Ureter (tissue), 1 donor: ENCODE results near the gene PHF23. TPM values are rescaled to one million over a fixed set of nuclear protein-coding genes. Genes with fewer than 3 reads are reported as not detected.

ENCODE experiments used
- DNase-seq: peaks from one replicate; pipeline ENCODE4 v3.0.0-alpha.2; 2020; ENCODE audit warnings: low spot score
- total RNA-seq: library from RNA; stranded (reverse); gene quantifications from one replicate; pipeline ENCODE4 v1.2.4, GENCODE V29; 2023
- donor health status: DM: yes; HTN: yes; CAD: no.

Gene PHF23
- total RNA-seq: 37.6 TPM

DNA sequence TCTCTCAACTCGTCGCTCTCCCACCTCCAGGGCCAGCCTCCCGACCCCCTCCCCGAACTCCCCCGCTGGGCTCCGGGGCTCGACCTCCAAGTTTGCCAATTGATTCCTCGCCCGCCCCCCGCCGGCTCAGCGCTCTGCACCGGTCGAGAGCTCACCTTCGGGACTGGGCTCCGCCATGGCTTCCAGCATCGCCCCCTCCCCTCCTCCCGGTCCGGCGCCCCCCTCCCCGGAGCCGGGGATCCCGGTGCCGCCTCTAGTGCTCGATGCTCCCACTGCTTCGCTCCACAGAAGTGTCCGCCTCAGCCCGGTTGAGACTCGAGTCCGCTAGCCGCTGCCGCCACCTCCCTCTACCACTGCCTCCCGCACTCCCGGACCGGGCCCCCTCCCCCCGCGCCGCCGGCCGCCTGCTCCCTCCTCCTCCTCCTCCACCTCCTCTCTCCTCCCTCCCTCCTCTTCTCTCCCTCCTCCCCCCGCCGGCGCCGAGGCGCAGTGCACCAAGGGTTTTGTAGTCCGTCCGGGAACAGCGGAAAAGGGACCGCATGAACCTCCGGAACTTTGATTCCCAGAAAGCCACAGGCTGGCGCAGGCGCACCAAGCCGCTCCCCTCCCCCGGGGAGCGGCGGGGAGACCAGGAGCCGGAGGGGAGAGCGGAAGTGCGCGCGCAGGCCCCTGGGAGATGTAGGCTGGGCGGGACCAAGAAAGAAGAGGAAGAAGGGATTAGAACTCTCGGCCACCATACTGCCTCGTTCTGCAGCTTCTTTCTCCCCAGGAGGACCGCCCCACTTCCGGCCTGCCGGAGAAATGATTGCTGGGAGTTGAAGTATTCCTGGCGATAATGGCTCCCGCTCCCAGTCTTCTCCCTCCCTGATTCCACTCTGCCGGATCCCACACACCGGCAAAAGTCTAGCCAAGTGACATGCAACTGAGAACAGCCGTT lies at the start of gene PHF23:
TSS of gene PHF23 (minus strand) at position 367 of the 937 bp plus-strand sequence. CDS start at position 189, 178 bp downstream.
- DNase-seq: peak; percentile 100

DNA sequence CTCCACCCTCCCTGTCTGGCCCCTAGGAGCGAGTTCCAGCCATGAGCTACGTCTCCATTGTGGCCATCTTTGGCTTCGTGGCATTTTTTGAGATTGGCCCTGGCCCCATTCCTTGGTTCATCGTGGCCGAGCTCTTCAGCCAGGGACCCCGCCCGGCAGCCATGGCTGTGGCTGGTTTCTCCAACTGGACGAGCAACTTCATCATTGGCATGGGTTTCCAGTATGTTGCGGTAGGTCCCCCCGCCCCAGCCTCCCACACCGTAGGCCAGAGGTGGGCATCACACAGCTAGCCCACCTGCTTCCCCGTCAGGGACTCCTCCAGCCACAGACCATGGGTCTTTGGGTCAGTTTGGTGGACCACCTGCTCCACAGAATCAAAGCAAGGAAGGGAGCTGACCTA lies 46.4 kb upstream of the PHF23 start:
- no peak for DNase-seq

DNA sequence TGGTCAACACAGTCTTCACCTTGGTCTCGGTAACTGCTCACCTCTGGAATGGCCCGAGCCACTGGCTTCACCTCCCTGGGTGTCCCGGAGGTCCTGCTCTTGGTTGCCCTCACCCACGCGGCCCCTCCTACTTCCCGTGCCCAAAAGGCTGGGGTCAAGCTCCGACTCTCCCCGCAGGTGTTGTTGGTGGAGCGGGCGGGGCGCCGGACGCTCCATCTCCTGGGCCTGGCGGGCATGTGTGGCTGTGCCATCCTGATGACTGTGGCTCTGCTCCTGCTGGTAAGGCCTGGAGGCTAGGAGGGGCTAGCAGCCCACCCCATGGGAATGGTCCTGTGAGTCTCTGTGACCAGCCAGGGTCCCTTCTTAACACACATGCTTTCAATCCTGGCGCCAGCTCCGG lies 45.7 kb upstream of the PHF23 start:
- no peak for DNase-seq

DNA sequence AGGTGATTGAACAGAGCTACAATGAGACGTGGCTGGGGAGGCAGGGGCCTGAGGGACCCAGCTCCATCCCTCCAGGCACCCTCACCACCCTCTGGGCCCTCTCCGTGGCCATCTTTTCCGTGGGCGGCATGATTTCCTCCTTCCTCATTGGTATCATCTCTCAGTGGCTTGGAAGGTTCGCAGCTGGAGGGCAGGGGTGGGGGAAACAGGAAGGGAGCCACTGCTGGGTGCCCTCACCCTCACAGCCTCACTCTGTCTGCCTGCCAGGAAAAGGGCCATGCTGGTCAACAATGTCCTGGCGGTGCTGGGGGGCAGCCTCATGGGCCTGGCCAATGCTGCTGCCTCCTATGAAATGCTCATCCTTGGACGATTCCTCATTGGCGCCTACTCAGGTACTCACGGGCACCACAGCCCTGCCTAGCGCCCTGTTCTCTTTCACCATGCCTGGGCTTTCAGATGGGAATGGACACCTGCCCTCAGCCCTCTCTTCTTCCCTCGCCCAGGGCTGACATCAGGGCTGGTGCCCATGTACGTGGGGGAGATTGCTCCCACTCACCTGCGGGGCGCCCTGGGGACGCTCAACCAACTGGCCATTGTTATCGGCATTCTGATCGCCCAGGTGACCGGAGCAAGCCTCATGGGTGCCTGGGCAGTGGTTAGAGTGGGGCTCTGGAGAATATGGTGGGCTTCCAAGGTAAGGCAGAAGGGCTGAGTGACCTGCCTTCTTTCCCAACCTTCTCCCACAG lies 44.4 kb upstream of the PHF23 start:
- DNase-seq: no peak

DNA sequence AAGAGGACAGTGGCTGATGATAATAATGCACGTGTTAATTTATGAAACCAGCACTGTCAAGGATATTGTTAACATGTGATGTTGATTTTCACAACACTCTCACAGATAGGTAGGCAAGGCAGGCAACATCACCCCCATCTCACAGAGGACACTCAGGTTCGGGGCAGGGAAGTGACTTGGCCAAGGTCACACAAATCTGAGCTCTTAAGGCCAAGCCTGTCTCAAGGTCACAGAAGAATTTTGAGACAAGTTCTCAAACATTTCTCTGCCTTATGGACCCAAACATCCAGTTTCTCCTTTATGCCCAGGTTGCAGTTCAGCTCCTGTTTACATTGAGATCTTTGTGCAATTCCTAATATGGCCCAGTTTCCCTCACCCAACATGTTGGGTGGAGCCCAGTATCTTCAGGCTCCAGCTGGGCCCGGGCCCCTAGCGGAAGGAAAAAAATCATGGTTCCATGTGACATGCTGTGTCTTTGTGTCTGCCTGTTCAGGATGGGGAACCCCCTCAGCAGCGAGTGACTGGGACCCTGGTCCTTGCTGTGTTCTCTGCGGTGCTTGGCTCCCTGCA lies 43.6 kb upstream of the PHF23 start:
- no peak for DNase-seq

DNA sequence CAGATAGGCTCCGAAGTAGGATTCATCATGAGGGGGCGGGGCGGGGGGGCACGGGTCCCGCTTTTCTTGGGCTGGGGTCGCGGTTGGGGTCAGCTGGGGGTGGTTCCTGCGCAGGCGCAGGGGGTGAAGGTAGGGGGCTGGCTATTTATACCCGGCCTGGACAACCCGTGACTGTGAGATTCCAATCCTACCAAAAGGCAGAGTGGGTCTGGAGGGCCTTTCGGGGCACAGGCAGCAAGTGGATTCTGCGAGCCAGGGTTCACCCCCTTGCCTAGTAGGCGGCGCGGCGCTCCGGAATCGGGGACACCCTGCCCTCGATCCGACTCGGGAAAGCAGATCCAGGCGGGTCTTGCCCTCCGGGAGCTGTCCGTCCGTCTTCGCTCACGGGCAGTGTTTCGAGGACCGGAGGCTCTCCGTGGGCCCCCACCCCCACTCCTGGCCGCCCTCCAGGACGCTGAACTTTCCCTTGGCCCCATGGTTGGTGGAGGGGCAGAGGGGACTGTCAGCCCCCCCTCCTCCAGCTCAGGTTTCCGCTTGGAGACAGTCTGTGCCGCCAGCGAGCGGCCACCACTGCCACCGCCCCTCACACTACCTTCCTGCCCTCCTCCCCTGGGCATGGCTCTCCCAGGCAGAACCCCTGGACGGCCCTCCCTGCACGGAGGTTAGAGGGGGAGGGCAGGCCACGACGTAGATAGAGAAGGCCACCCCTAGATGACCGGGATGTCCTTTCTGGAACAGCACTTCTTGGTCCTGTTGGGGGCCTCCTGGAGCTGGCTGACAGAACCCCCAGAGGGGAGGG lies 42.9 kb upstream of the PHF23 start:
- peak; percentile 68 for DNase-seq

DNA sequence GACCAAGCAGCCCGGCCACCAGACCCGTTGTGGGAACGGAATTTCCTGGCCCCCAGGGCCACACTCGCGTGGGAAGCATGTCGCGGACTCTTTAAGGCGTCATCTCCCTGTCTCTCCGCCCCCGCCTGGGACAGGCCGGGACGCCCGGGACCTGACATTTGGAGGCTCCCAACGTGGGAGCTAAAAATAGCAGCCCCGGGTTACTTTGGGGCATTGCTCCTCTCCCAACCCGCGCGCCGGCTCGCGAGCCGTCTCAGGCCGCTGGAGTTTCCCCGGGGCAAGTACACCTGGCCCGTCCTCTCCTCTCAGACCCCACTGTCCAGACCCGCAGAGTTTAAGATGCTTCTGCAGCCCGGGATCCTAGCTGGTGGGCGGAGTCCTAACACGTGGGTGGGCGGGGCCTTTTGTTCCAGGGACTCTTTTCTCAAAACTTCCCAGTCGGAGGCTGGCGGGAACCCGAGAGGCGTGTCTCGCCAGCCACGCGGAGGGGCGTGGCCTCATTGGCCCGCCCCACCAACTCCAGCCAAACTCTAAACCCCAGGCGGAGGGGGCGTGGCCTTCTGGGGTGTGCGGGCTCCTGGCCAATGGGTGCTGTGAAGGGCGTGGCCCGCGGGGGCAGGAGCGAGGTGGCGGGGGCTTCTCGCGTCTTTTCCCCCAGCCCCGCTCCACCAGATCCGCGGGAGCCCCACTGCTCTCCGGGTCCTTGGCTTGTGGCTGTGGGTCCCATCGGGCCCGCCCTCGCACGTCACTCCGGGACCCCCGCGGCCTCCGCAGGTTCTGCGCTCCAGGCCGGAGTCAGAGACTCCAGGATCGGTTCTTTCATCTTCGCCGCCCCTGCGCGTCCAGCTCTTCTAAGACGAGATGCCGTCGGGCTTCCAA lies 42.1 kb upstream of the PHF23 start, which contains the start of gene SLC2A4:
TSS of gene SLC2A4 (plus strand) at position 645 of the 879 bp plus-strand sequence. CDS start at position 862, 217 bp downstream.
- DNase-seq: peak; percentile 96

DNA sequence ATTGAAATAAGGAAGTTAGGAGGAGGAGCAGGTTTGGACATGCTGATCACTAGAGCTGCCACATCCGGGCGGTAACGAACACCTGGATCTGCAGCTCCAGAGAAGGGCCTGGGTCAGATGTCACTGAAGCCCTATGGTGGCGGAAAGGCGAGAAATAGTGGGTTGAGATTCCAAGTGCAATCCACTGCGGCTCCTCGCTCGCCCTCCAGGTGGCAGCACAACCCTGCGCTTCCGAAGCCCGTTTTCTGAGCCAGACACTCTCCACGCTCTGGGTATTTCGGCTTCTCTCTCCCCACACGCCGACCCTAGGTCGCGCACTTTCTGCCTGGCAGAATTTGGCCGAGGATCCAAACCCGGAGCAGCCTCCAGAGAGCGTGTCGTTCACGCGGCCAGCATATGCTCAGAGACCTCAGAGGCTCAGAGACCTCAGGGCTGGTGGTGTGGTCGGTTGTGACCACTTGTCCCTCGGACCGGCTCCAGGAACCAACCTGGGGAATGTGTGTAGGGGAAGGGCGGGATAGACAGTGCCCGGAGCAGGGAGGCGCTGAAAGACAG lies 41.3 kb upstream of the PHF23 start:
- DNase-seq: peak; percentile 90

DNA sequence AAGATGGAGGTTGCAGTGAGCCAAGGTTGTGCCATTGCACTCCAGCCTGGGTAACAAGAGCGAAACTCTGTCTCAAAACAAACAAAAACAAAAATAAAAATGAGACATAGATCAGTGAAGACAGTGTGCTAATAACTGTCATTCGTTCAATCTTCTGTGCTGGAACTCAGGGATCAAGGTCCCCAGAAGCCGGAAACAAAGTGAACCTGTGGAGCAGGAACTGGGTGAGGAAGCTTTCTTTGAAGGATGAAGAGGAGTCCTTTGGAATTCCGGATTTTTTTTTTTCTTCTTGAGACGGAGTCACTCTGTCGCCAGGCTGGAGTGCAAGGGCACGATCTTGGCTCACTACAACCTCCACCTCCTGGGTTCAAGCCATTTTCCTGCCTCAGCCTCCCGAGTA lies 40.2 kb upstream of the PHF23 start:
- DNase-seq: no peak

DNA sequence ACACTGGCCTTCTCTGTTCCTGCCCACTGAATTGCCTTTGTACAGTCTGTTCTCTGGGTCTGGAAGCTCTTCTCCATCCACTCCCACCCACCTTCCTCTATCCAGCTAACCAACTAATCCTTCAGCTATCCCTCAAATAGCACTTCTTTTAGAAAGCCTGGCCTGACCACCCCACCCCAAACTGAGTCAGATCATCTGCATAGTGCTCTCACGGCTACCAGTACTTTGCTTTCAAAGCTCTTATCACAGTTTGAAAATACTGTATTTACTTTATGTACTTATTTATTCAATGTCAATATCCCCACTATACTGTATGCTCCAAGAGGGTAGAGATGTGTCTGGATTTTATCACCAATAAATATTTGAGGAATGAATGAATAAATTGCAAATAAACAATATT lies 27.5 kb upstream of the PHF23 start:
- DNase-seq: no peak

DNA sequence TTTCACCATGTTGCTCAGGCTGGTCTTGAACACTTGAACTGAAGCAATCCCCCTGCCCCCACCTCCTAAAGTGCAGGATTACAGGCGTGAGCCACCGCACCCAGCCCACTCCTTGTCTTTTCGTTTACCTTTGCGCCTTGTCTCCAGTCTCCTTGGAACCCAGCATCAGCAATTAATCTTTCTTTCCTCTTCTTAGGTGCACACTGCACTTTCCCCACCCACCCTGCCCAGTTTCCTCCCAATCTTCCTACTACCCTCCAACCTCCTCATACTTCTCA lies 24.5 kb upstream of the PHF23 start:
- DNase-seq: no peak

DNA sequence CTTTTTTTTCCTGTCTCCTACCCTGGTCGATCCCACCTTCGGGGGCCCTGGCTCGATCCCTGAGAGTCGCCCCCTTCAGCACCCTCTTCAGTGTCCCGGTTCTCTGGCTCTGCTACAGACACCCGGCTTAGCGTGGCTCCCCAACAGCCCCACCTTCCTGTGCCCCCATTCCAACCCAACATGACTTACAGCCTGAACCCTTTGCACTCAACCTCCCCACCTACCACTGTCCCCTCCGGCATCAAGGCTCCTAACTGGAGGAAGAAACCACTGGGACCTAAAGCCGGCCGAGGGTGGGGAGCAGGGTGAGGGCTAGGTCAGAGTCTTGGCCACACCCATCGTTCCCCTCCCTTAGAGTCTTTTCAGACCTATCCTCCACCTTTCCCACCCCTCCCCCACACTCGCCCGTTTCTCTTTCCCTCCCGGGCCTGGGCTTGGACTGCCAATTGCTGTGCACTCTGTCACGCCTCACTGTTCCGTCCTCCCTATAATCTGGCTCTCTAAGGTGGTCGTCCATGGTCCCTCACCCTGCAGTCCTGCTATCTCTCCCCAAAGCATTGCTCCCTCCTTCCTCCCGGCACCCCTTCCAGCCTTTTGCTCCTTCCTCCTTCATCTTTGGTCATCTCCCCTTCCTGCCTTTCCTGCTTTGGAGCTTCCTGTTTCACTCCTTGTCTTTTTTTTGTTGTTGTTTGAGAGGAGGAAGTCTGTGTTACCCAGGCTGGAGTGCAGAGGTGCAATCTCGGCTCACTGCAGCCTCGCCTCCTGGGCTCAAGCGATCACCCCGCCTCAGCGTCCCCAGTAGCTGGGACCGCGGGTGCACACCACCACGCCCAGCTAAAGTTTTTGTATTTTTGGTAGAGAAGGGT lies 23.9 kb upstream of the PHF23 start:
- DNase-seq: peak; percentile 90

DNA sequence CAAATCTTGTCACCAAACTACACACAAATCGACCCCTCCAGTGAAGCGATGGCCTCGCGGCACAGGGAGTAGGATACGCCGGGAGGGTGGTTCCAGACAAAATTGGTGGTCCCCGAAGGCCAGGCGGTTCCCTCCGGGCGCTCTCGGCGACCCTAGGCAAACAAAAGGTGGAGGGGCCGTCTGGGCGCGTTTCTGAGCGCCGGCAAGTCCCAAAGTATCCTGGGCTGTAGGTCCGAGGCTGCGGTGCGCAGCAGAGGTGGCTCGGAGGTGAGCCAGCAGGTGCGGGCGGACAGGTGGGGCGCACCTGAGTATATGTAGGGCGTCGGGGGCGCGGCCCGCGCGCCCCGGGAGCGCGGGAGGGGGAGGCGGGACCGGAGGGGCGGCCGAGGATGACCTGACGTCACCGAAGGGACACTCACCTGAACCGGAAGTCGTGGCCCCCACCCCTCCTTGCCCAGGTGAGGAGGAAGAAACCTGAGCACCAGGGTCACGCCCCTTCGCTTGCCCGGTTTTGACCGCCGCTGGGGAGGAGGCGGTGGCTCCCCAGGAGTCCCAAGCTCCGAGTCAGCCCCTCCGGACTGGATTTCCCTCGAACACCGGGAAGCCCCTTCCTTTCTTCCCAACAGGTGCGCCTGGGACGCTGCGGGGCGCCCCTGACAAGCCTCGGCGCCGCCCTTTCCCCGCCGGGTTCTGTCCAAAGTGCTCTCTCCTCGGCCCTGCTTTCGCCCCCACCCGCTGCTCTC lies 23.1 kb upstream of the PHF23 start, which contains the start of gene CLDN7:
TSS of gene CLDN7 (minus strand) at position 287 of the 743 bp plus-strand sequence. CDS start 435 bp downstream, outside the sequence.
- DNase-seq: peak; percentile 92

DNA sequence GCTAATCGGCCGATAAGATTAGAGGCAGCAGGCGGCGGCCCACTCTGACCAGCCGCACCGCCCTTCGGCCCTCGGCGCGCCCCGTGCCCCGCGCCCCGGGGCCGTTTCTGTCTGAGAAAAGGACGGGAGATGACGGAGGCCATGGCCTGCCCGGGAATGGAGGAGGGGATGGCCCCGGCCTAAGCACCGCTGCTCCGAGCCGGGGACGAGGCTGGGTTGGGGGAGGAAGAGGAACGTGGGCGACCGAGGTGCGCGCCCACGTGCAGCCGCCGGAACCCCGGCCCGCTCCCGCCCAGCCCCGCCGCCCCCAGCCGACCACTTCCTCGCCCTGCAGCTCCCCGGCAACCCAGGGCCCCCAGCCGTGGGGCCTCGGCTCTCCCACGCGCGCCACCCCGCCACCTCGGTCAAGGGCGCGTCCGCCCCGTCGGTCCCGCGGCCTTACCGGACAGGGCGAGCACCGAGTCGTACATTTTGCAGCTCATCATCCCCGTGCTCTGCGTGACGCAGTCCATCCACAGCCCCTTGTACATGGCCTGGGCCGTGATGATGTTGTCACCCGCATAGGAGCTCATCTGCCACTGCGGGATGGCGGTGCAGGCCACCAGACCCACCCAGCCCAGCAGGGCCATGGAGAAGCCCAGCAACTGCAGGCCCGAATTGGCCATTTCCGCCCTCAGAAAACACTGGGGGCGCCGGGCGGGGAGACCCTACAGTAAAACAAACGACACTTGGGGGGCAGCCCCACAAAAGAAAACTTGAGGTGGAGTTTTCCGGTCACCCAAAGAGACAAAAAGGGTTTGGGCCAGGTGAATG lies 22.3 kb upstream of the PHF23 start:
- no peak for DNase-seq

DNA sequence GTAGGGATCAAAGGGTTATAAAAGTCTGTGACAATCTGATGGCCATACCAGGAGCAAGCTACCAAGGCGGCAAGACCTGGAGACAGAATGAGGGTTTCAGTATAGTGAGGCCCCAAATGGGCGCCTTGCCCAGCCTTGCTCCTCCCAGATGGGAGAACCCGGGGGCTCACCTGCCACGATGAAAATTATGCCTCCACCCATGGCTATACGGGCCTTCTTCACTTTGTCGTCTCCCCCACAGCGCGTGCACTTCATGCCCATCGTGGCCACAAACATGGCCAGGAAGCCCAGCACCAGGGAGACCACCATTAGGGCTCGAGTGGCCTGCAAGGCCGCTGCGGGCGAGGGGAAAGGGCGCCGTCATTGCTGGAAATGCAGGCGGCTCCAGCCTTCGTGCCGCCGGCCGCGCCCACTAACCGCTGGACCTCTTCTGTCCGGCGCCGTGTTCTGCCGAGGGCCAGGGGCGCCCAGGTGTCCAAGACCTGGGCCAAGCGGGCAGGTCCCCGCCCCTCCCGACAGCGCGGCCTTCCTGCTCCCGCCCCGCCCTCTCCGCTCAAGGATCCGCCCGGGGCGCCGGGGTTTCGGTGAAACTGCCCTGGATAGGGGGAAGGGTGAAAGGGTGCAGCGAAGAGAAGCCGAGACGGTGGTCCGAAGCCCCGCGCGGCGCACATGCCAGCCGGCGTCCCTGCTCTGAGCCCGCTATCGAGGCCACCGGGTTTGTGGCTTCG lies 21.6 kb upstream of the PHF23 start:
- DNase-seq: no peak

DNA sequence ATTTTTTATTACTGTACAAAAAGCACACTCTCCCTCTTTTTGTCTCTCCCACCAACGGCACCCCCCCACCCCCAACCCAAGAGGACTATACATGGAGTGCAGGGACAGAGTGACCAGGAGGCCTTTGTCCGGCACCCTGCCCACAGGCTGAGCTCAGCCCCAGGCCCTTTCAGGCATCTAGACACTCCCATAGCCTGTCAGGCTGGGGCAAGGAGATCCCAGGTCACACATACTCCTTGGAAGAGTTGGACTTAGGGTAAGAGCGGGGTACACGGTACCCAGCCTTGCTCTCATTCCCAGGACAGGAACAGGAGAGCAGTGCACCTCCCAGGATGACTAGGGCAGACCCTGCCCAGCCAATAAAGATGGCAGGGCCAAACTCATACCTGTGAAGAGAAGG lies 20.9 kb upstream of the PHF23 start:
- DNase-seq: no peak

DNA sequence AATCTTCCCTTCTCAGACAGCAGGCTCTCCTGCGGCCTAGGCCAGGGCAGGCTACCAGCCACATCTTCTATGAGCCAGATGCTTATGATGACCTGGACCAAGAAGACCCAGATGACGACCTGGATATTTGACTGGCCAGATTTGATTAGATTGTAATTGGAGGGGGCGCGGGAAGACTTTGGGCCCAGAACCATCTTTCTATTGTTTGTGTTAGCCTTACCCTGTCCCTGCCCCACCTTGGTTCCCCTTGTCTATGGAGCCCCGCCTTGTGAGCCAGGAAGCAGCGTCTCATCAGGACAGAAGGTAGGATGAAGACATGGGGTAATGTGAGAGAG lies 20.3 kb upstream of the PHF23 start:
- no peak for DNase-seq
